SH-SY5Y (cell line): ENCODE data around the gene BCDIN3D.

Source experiments
- GATA2 ChIP-seq: IDR thresholded peaks from 2 replicates; pipeline ENCODE4 v1.6.1; 2011; ENCODE audit warnings: mild to moderate bottlenecking, low read depth, low read length
- GATA3 ChIP-seq: IDR thresholded peaks from 2 replicates; pipeline ENCODE4 v1.6.1; 2011; ENCODE audit warnings: low read depth, mild to moderate bottlenecking, low read length, moderate library complexity

DNA sequence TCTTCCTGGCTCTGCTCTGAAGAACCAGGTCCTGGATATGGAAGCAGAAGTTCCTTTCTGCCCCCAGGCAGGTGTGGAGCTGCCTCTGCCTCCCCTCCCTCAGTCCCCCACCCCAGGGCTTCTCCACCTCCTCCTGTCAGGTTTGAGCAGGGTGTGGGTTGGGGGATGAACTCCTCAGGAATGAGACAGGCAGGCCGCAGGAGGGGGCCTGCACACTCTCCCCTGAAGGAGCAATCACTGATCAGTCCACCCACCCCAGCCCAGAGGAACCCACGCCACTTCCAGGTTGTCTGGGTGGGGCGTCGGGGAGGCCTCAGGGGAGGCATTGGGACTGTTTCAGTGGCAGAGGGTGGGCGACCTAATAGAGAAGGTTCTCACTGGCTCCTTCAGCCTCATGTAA is 34.2 kb upstream of the BCDIN3D start:
- TF ChIP-seq GATA2 (no peak), GATA3 (no peak)
